HG02970 (cell line): ENCODE data around the gene ABHD3.
A peak's percentile ranks its signal among the peaks of the same experiment; 100 is the strongest.
"Not testable (repeated sequence)": the region's sequence is repeated elsewhere in the genome, so short reads cannot be mapped to it uniquely, and the experiment has no call there.

Experiments
- ATAC-seq: cut with Tn5 transposase; IDR thresholded peaks from one replicate; pipeline ENCODE4 v1.9.1; 2021; ENCODE audit warnings: mild to moderate bottlenecking, moderate library complexity, moderate number of reproducible peaks; ENCODE audit not compliant: unreplicated experiment, low FRiP score

The ABHD3 gene

GRCh38 chr18:21707130-21707529, 2.6 kb upstream of the ABHD3 start:
- ATAC-seq: not testable (repeated sequence)

- ATAC-seq: no peak
Observed at GRCh38 chr18:21706386-21706865, 1.9 kb upstream of the ABHD3 start.

GRCh38 chr18:21703241-21703820, 1.2 kb downstream of the ABHD3 start:
- no peak for ATAC-seq

- ATAC-seq: no peak
Observed at GRCh38 chr18:21702602-21703001, 2.0 kb downstream of the ABHD3 start.

- no peak for ATAC-seq
Observed at GRCh38 chr18:21701621-21702020, 3.0 kb downstream of the ABHD3 start.

GRCh38 chr18:21700528-21701075, 4.0 kb downstream of the ABHD3 start:
- no peak for ATAC-seq

- no peak for ATAC-seq
Observed at GRCh38 chr18:21693322-21693721, 11.3 kb downstream of the ABHD3 start.

GRCh38 chr18:21689736-21690135, 14.8 kb downstream of the ABHD3 start:
- ATAC-seq: no peak

- no peak for ATAC-seq
Observed at GRCh38 chr18:21686282-21687105, 18.1 kb downstream of the ABHD3 start.

- peak; percentile 71 for ATAC-seq
Observed at GRCh38 chr18:21685556-21685981, 19.0 kb downstream of the ABHD3 start.

GRCh38 chr18:21684731-21685130, 19.8 kb downstream of the ABHD3 start:
- ATAC-seq: no peak

- ATAC-seq: no peak
Observed at GRCh38 chr18:21682371-21683051, 22.1 kb downstream of the ABHD3 start.

- no peak for ATAC-seq
Observed at GRCh38 chr18:21680161-21680560, 24.4 kb downstream of the ABHD3 start.

- ATAC-seq: no peak
Observed at GRCh38 chr18:21678859-21679258, 25.7 kb downstream of the ABHD3 start.

GRCh38 chr18:21675354-21675753, 29.2 kb downstream of the ABHD3 start:
- ATAC-seq: not testable (repeated sequence)

GRCh38 chr18:21672521-21673267, 31.9 kb downstream of the ABHD3 start:
- no peak for ATAC-seq

- no peak for ATAC-seq
Observed at GRCh38 chr18:21669736-21670285, 34.8 kb downstream of the ABHD3 start.

GRCh38 chr18:21664069-21664468, 40.5 kb downstream of the ABHD3 start:
- ATAC-seq: no peak

GRCh38 chr18:21663578-21663977, 41.0 kb downstream of the ABHD3 start:
- no peak for ATAC-seq

GRCh38 chr18:21662581-21662980, 42.0 kb downstream of the ABHD3 start:
- no peak for ATAC-seq
